ENCODE measurements around the gene SNX14. TPM values are rescaled to one million over a fixed set of nuclear protein-coding genes. Genes with fewer than 3 reads are reported as not detected.

The SNX14 gene
- total and polyA plus RNA-seq, 10 of the 15 experiments (the other 5 are each of a cell fraction or from before 2014, with no cell fraction given), result 34.2 to 122 (median 51.0) TPM

GRCh38 chr6:85574932-85575598, 18.6 kb downstream of the SNX14 start:
- H3K4me3 ChIP-seq, result no peak overlapping the region
- H2AFZ ChIP-seq (ENCODE audit: control insufficient read depth, low read depth, low read length), result no peak overlapping the region
- TF ChIP-seq IRF3 (IDR thresholded peaks at IDR 0.05), result no peak
- TF ChIP-seq CEBPB (IDR thresholded peaks at IDR 0.05; ENCODE audit: borderline replicate concordance in 1 of 2, low read depth in 2 of 2, low read length in 2 of 2), result no peak
- no peak for TF ChIP-seq ZNF622 (IDR thresholded peaks at IDR 0.05)
- ChIA-PET CTCF (no interaction called here), SMC1A (ENCODE audit: uncharacterized antibody, unreplicated experiment) (no interaction called here), RAD21 (ENCODE audit: unreplicated experiment) (no interaction called here), POLR2A (no interaction called here)
- ATAC-seq (peak; percentile 41), FAIRE-seq (no peak), DNase-seq (ENCODE audit: low read depth, low spot score) (no peak)
- intact Hi-C loops (cut with micrococcal nuclease; ENCODE audit: unreplicated experiment) (no loop called here), in situ Hi-C loops (cut with MboI) (no loop called here)
- H3K27ac ChIP-seq (ENCODE audit: control insufficient read depth, insufficient read depth), result no peak overlapping the region
- H3K79me2 ChIP-seq (ENCODE audit: control insufficient read depth, insufficient read depth, low read length), result peaks cover 7% of the 10 kb centered on the region
- H3K9ac ChIP-seq (ENCODE audit: control insufficient read depth, insufficient read depth, low read length), result no peak overlapping the region
- H4K20me1 ChIP-seq (ENCODE audit: control insufficient read depth, insufficient read depth), result no peaks in the 10 kb centered on the region
- no peak overlapping the region for H3K4me2 ChIP-seq (ENCODE audit: control insufficient read depth, insufficient read depth)
- no peaks in the 10 kb centered on the region for H3K27me3 ChIP-seq (replicated peaks in 1 of 2; ENCODE audit: control insufficient read depth in 2 of 2, insufficient read depth in 2 of 2, low read length in 1 of 2)
- H3K9me3 ChIP-seq (replicated peaks; ENCODE audit: control insufficient read depth, insufficient read depth, low read length), result no peaks in the 10 kb centered on the region
- no TSS peak for BruUV-seq (replicated peaks)
- peaks cover 0 to 6% of the 10 kb centered on the region in 2 experiments; a peak in 2 of 4 replicates for H3K36me3 ChIP-seq (ENCODE audit: control insufficient read depth in 2 of 2, insufficient read depth in 2 of 2, low read length in 1 of 2)
- H3K4me1 ChIP-seq (ENCODE audit: control insufficient read depth, insufficient read depth, low read length), result no peaks in the 10 kb centered on the region

- RAD21 ChIA-PET (ENCODE audit: unreplicated experiment), result no interaction called here
- DNase-seq (ENCODE audit: low read depth, low spot score), result no peak
- Histone ChIP-seq H3K4me3 (no peak overlapping the region), H3K9ac (ENCODE audit: control insufficient read depth, insufficient read depth, low read length) (no peak overlapping the region), H3K4me1 (ENCODE audit: control insufficient read depth, insufficient read depth, low read length) (no peaks in the 10 kb centered on the region), H4K20me1 (ENCODE audit: control insufficient read depth, insufficient read depth) (no peaks in the 10 kb centered on the region), H2AFZ (ENCODE audit: control insufficient read depth, low read depth, low read length) (no peak overlapping the region), H3K27me3 (replicated peaks in 1 of 2; ENCODE audit: control insufficient read depth in 2 of 2, insufficient read depth in 2 of 2, low read length in 1 of 2) (no peaks in the 10 kb centered on the region), H3K79me2 (ENCODE audit: control insufficient read depth, insufficient read depth, low read length) (no peaks in the 10 kb centered on the region; the same call in 1 of the 2 replicates), H3K9me3 (replicated peaks; ENCODE audit: control insufficient read depth, insufficient read depth, low read length) (no peaks in the 10 kb centered on the region; the same call in 2 of the 3 replicates), H3K36me3 (ENCODE audit: control insufficient read depth in 2 of 2, insufficient read depth in 2 of 2, low read length in 1 of 2) (peaks cover 0 to 4% of the 10 kb centered on the region in 2 experiments; a peak in 1 of 4 replicates), H3K27ac (ENCODE audit: control insufficient read depth, insufficient read depth) (no peak overlapping the region), H3K4me2 (ENCODE audit: control insufficient read depth, insufficient read depth) (no peak overlapping the region)
- in situ Hi-C loops (cut with MboI), result no loop called here
- intact Hi-C loops (cut with micrococcal nuclease; ENCODE audit: unreplicated experiment), result no loop called here
- no peak for ATAC-seq
- POLR2A ChIA-PET, result interaction anchor here (1.0 kb wide), 1 partner anchor 21 kb away, joined by 3 read pairs; no protein-coding TSS in a partner anchor
- no peak for TF ChIP-seq SUPT20H (IDR thresholded peaks at IDR 0.05; ENCODE audit: borderline replicate concordance, control insufficient read depth, low read depth, low read length)
- BruUV-seq (replicated peaks), result TSS peak; percentile 19
- CTCF ChIA-PET, result interaction anchor here (0.7 to 1.8 kb wide), 5 partner anchors 8 to 75 kb away, joined by 3 to 9 read pairs (median 3); no protein-coding TSS in a partner anchor
- SMC1A ChIA-PET (ENCODE audit: uncharacterized antibody, unreplicated experiment), result interaction anchor here (1.6 kb wide), 1 partner anchor 16 kb away, joined by 3 read pairs; no protein-coding TSS in a partner anchor
- no peak for FAIRE-seq
Measured at GRCh38 chr6:85569323-85569722, 24.3 kb downstream of the SNX14 start.
